Stimulated activated CD8-positive, alpha-beta memory T cell treated with anti-CD3 and anti-CD28 coated beads, Interleukin-15, amount 100 ng/mL, for 4 hours (primary cell): Measurements from ENCODE around the gene SPRYD3.

ENCODE experiments used
- DNase-seq, 2 donors: peaks; one replicate each; pipeline ENCODE4 v3.0.0-alpha.2; 2020; ENCODE audit warnings: low read depth in 2 of 2

SPRYD3 gene

GRCh38 chr12:53025250-53025649, 53.9 kb downstream of the SPRYD3 start:
- no peak for DNase-seq

- no peak for DNase-seq
These were observed 64.5 kb downstream of the SPRYD3 start for GRCh38 chr12:53014709-53015108.
